Uterus (tissue), 4 donors: ENCODE measurements around the gene AASS. TPM values are rescaled to one million over a fixed set of nuclear protein-coding genes. Genes with fewer than 3 reads are reported as not detected.

ENCODE experiments used
- DNase-seq, 2 donors: peaks; one replicate each; pipeline ENCODE4 v3.0.0-alpha.2; 2019 to 2020
- H3K27ac ChIP-seq, 2 donors: fragments of 200-600 bp; sonication (generic); 1 replicate in 1 of 2; 2 replicates in 1 of 2; pipeline ENCODE4 v1.5.1; 2016 to 2018
- H3K27me3 ChIP-seq, 2 donors: fragments of 200-600 bp; sonication (generic); one replicate each; pipeline ENCODE4 v1.5.1; 2018 to 2019; ENCODE audit warnings: control low read depth in 1 of 2
- H3K36me3 ChIP-seq, 2 donors: fragments of 200-600 bp; sonication (generic); one replicate each; pipeline ENCODE4 v1.5.1; 2019; ENCODE audit warnings: control low read depth in 1 of 2
- H3K4me1 ChIP-seq, 2 donors: fragments of 200-600 bp; sonication (generic); one replicate each; pipeline ENCODE4 v1.5.1; 2018 to 2019; ENCODE audit warnings: control low read depth in 1 of 2
- H3K4me3 ChIP-seq, 2 donors: fragments of 200-600 bp; sonication (generic); 1 replicate in 1 of 2; 2 replicates in 1 of 2; pipeline ENCODE4 v1.5.1; 2018 to 2019; ENCODE audit warnings: mild to moderate bottlenecking in 1 of 2
- H3K9me3 ChIP-seq, 2 donors: fragments of 200-600 bp; sonication (generic); one replicate each; pipeline ENCODE4 v1.5.1; 2019; ENCODE audit warnings: control low read depth in 1 of 2
- POLR2A ChIP-seq, 2 donors: fragments of 450-650 bp; IDR thresholded peaks; one replicate each; pipeline ENCODE4 v1.6.1; 2016; ENCODE audit warnings: antibody characterized with exemption in 2 of 2, mild to moderate bottlenecking in 1 of 2, moderate library complexity in 1 of 2
- intact Hi-C: fragments of 100-400 bp; cut with DNase I; formaldehyde crosslinking; loops from one replicate; pipeline ENCODE4 v1.15.1; 2023; ENCODE audit warnings: low total_unique reads
- total RNA-seq, 4 donors: library from RNA; depleted of rRNA in 3 of 4; stranded (reverse); fragments of >200 nt in 3 of 4; gene quantifications; one replicate each; pipeline versions ENCODE4 v1.1.0 to v1.2.4, GENCODE V29; 2014 to 2023
- TF ChIP-seq, protein P1 (sequence below), 4 experiments: fragments of 200-600 bp in 2 of 4; fragments of 450-650 bp in 2 of 4; sonication (generic) in 2 of 4; IDR thresholded peaks; one replicate each; pipeline ENCODE4 v1.5.1; 2016 to 2019; ENCODE audit warnings: antibody characterized with exemption in 4 of 4, mild to moderate bottlenecking in 2 of 4, moderate library complexity in 1 of 4
- donor health status: DM: yes; HTN: yes; CAD: no.

The AASS gene
- total RNA-seq, 4 donors from 2014 or later: 37.9 to 82.0 (median 63.8) TPM

- no peak for DNase-seq
- intact Hi-C loops: no loop called here
- Histone ChIP-seq H3K4me1 (no peaks in the 10 kb centered on the region), H3K27me3 (no peaks in the 10 kb centered on the region), H3K4me3 (no peak overlapping the region), H3K9me3 (no peaks in the 10 kb centered on the region), H3K36me3 (no peaks in the 10 kb centered on the region), H3K27ac (no peak overlapping the region)
- no peak for TF ChIP-seq POLR2A (IDR thresholded peaks at IDR 0.05)
- TF ChIP-seq, protein P1, sequence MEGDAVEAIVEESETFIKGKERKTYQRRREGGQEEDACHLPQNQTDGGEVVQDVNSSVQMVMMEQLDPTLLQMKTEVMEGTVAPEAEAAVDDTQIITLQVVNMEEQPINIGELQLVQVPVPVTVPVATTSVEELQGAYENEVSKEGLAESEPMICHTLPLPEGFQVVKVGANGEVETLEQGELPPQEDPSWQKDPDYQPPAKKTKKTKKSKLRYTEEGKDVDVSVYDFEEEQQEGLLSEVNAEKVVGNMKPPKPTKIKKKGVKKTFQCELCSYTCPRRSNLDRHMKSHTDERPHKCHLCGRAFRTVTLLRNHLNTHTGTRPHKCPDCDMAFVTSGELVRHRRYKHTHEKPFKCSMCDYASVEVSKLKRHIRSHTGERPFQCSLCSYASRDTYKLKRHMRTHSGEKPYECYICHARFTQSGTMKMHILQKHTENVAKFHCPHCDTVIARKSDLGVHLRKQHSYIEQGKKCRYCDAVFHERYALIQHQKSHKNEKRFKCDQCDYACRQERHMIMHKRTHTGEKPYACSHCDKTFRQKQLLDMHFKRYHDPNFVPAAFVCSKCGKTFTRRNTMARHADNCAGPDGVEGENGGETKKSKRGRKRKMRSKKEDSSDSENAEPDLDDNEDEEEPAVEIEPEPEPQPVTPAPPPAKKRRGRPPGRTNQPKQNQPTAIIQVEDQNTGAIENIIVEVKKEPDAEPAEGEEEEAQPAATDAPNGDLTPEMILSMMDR (IDR thresholded peaks at IDR 0.05): no peak
Measured at GRCh38 chr7:122166740-122167139, 22.7 kb upstream of the AASS start.

GRCh38 chr7:122166275-122166674, 22.2 kb upstream of the AASS start:
- Histone ChIP-seq H3K9me3 (no peaks in the 10 kb centered on the region), H3K27me3 (no peaks in the 10 kb centered on the region), H3K4me1 (no peaks in the 10 kb centered on the region), H3K27ac (no peak overlapping the region), H3K4me3 (no peak overlapping the region), H3K36me3 (no peaks in the 10 kb centered on the region)
- intact Hi-C loops: no loop called here
- no peak for TF ChIP-seq POLR2A (IDR thresholded peaks at IDR 0.05)
- TF ChIP-seq, protein P1 (IDR thresholded peaks at IDR 0.05): no peak
- DNase-seq: no peak

DNA sequence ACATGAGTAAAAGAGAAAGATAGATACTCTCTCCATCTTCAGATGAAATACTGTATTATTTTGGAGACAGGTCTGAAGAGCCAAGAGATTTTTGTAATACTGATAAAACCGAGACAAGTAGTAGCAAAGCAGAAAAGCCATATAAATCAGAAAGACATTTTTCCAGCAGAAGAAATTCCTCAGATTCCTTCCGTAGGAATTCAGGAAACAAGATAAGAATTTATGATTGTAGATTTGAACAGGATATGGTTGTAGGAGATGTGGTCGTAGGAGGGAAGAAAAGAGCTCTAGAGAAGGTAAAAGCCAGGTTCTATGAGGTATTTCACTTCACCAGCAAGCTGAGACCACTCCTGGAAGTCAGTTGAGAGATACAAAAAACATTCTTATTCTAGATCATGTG, 17.6 kb upstream of the AASS start:
- no peak overlapping the region for H3K4me3 ChIP-seq
- TF ChIP-seq, protein P1 (IDR thresholded peaks at IDR 0.05): no peak
- no peak for TF ChIP-seq POLR2A (IDR thresholded peaks at IDR 0.05)
- no peaks in the 10 kb centered on the region for H3K9me3 ChIP-seq
- no peaks in the 10 kb centered on the region for H3K4me1 ChIP-seq
- H3K36me3 ChIP-seq: no peaks in the 10 kb centered on the region
- intact Hi-C loops: no loop called here
- DNase-seq: no peak
- H3K27ac ChIP-seq: no peak overlapping the region
- no peaks in the 10 kb centered on the region for H3K27me3 ChIP-seq

- H3K4me3 ChIP-seq: no peak overlapping the region
- DNase-seq: no peak
- no peak for TF ChIP-seq POLR2A (IDR thresholded peaks at IDR 0.05)
- TF ChIP-seq, protein P1 (IDR thresholded peaks at IDR 0.05): no peak
- H3K4me1 ChIP-seq: no peaks in the 10 kb centered on the region
- no peak overlapping the region for H3K27ac ChIP-seq
- no peaks in the 10 kb centered on the region for H3K9me3 ChIP-seq
- H3K36me3 ChIP-seq: no peaks in the 10 kb centered on the region
- H3K27me3 ChIP-seq: no peaks in the 10 kb centered on the region
- intact Hi-C loops: no loop called here
Measured at GRCh38 chr7:122155566-122155965, 11.5 kb upstream of the AASS start.

DNA sequence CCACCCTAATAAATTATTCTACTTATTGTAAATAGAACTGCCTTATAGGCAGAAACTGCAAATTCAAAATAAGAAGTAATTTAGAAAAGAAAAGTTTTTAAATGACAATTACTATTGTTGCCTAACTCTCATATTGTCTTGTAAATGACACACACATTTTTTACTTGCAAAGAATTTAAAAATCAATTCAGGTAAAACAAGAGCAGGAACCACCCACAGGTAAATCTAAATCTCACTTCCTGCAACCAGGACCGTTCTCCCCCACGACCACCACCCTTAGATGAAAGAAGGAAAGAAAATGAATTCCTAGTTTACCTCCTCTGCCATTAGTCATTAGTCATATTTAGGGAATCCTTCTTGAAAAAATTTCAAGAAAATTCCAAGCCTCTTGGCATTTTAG, 4.8 kb upstream of the AASS start:
- Histone ChIP-seq H3K36me3 (no peaks in the 10 kb centered on the region), H3K4me3 (no peak overlapping the region), H3K27me3 (no peaks in the 10 kb centered on the region), H3K9me3 (no peaks in the 10 kb centered on the region), H3K4me1 (peaks cover 0 to 6% of the 10 kb centered on the region in 2 donors), H3K27ac (no peak overlapping the region)
- TF ChIP-seq, protein P1 (IDR thresholded peaks at IDR 0.05): no peak
- DNase-seq: no peak
- intact Hi-C loops: no loop called here
